Right lobe of liver (tissue), 4 donors: Measurements from ENCODE around the gene REV3L.

Experiments
- CTCF ChIP-seq, 4 donors: fragments of 200-600 bp in 3 of 4; fragments of 450-650 bp in 1 of 4; IDR thresholded peaks; one replicate each; pipeline versions ENCODE4 v1.5.1 to v1.8.0; 2016 to 2022; ENCODE audit warnings: antibody characterized with exemption in 4 of 4, mild to moderate bottlenecking in 2 of 4
- POLR2A ChIP-seq: fragments of 450-650 bp; IDR thresholded peaks from one replicate; pipeline ENCODE4 v1.6.1; 2017; ENCODE audit warnings: antibody characterized with exemption, mild to moderate bottlenecking
- donor health status: DM: no; HTN: no; CAD: no.
- donor health status: DM: no; HTN: no; CAD: no.
- donor health status: DM: no; HTN: yes; CAD: no.

DNA sequence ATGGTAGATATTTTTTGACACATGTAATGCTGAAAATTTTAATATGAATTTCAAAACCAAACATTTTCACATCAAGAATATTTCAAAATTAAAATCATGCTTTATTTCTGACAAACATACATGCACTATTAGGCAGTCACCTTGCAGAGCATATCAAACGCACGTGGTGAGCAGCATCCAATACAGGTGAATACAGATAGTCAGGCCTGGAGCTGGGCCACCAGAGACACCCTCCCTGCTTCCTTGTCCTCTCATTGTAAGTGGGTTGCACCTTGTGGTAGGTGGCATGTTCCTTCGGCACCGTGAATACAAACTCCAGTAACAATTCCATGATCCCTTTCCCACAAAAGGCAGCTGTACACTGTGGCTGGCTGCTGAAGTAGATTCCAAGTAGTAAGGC, 8.9 kb downstream of the REV3L start:
- no peak for TF ChIP-seq CTCF (IDR thresholded peaks at IDR 0.05)
- TF ChIP-seq POLR2A: no peak
